Gastrocnemius medialis (tissue), 4 donors: ENCODE measurements around the gene MAGEA11. TPM values are rescaled to one million over a fixed set of nuclear protein-coding genes. Genes with fewer than 3 reads are reported as not detected.
"Not testable (repeated sequence)": the region's sequence is repeated elsewhere in the genome, so short reads cannot be mapped to it uniquely, and the experiment has no call there.

Experiments used
- ATAC-seq, 2 donors: fragments of 150-250 bp; one replicate each; pipeline ENCODE4 v1.9.1; 2016
- DNase-seq, 2 donors: peaks; one replicate each; pipeline ENCODE4 v3.0.0-alpha.2; 2019
- H3K27ac ChIP-seq, 4 donors: fragments of 200-600 bp; sonication (generic); 1 replicate in 1 of 4; 2 replicates in 3 of 4; pipeline ENCODE4 v1.5.1; 2016 to 2018; ENCODE audit warnings: mild to moderate bottlenecking in 2 of 4, moderate library complexity in 1 of 4
- H3K27me3 ChIP-seq, 3 donors: fragments of 200-600 bp; sonication (generic) in 2 of 3; 1 replicate in 1 of 3; 2 replicates in 2 of 3; pipeline versions ENCODE4 v1.5.1 to v1.6.0; 2016 to 2019; ENCODE audit warnings: mild to moderate bottlenecking in 1 of 3, moderate library complexity in 1 of 3
- H3K36me3 ChIP-seq, 2 donors: fragments of 200-600 bp; sonication (generic) in 1 of 2; one replicate each; pipeline ENCODE4 v1.5.1; 2017 to 2018
- H3K4me1 ChIP-seq, 2 donors: fragments of 200-600 bp; sonication (generic) in 1 of 2; one replicate each; pipeline ENCODE4 v1.5.1; 2016 to 2017; ENCODE audit warnings: mild to moderate bottlenecking in 2 of 2
- H3K4me3 ChIP-seq, 4 donors: fragments of 200-600 bp; sonication (generic) in 3 of 4; 1 replicate in 1 of 4; 2 replicates in 3 of 4; pipeline ENCODE4 v1.5.1; 2016 to 2019; ENCODE audit warnings: mild to moderate bottlenecking in 2 of 4
- H3K9me3 ChIP-seq, 3 donors: fragments of 200-600 bp; sonication (generic) in 2 of 3; 1 replicate in 1 of 3; 2 replicates in 2 of 3; pipeline ENCODE4 v1.5.1; 2016 to 2019
- POLR2A ChIP-seq, 2 donors: fragments of 450-650 bp; IDR thresholded peaks; one replicate each; pipeline ENCODE4 v1.6.1; 2017; ENCODE audit warnings: antibody characterized with exemption in 2 of 2, mild to moderate bottlenecking in 2 of 2, moderate library complexity in 2 of 2
- in situ Hi-C, 4 donors: fragments of 200-750 bp; cut with MboI; loops; one replicate each; pipeline versions ENCODE4 v1.15.0 to v1.8.0; 2017; ENCODE audit warnings: low sequenced_read_pairs in 4 of 4
- intact Hi-C: fragments of 100-400 bp; cut with DNase I; formaldehyde crosslinking; loops from one replicate; pipeline ENCODE4 v1.15.1; 2023; ENCODE audit warnings: low total_unique reads
- total RNA-seq, 4 donors: library from RNA; depleted of rRNA; stranded (reverse); fragments of >200 nt; gene quantifications; one replicate each; pipeline versions ENCODE4 v1.1.0 to v1.2.3, GENCODE V29; 2016
- TF ChIP-seq, protein P1 (sequence below), 5 experiments: fragments of 450-650 bp in 3 of 5; fragments of 200-600 bp in 2 of 5; sonication (generic) in 2 of 5; IDR thresholded peaks in 4 of 5; conservative IDR thresholded peaks in 1 of 5; 1 replicate in 4 of 5; 2 replicates in 1 of 5; pipeline ENCODE4 v1.5.1; 2016 to 2019; ENCODE audit warnings: antibody characterized with exemption in 5 of 5, mild to moderate bottlenecking in 3 of 5, moderate library complexity in 3 of 5

Gene MAGEA11
- total RNA-seq, 4 donors from 2014 or later: not detected

DNA sequence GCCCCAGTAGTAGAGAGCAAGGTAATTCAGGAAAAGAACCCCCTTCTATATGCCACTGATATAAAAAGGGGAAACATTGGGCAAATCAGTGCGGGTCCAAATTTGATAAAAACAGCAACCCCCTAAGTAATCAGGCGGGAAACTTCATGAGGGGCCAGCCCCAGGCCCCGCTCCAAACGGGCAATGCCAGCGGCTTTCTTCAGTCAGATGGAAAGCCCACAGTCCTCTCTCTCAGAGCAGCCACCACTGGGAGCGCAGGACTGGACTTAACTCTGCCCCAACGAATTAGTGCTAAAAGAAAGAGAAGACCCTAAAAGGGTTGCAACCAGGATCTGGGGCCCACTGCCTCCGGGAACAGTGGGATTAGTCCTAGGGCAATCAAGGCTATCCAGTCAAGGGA is 9.9 kb downstream of the MAGEA11 start:
- in situ Hi-C loops (no loop called here), intact Hi-C loops (no loop called here)
- Histone ChIP-seq H3K36me3 (no peaks in the 10 kb centered on the region), H3K4me3 (no peak overlapping the region), H3K9me3 (no peaks in the 10 kb centered on the region), H3K4me1 (no peaks in the 10 kb centered on the region), H3K27ac (no peak overlapping the region), H3K27me3 (no peaks in the 10 kb centered on the region)
- TF ChIP-seq, protein P1, sequence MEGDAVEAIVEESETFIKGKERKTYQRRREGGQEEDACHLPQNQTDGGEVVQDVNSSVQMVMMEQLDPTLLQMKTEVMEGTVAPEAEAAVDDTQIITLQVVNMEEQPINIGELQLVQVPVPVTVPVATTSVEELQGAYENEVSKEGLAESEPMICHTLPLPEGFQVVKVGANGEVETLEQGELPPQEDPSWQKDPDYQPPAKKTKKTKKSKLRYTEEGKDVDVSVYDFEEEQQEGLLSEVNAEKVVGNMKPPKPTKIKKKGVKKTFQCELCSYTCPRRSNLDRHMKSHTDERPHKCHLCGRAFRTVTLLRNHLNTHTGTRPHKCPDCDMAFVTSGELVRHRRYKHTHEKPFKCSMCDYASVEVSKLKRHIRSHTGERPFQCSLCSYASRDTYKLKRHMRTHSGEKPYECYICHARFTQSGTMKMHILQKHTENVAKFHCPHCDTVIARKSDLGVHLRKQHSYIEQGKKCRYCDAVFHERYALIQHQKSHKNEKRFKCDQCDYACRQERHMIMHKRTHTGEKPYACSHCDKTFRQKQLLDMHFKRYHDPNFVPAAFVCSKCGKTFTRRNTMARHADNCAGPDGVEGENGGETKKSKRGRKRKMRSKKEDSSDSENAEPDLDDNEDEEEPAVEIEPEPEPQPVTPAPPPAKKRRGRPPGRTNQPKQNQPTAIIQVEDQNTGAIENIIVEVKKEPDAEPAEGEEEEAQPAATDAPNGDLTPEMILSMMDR (IDR thresholded peaks at IDR 0.05 in 4 of 5, conservative IDR thresholded peaks at IDR 0.05 in 1 of 5): no peak
- no peak for TF ChIP-seq POLR2A (IDR thresholded peaks at IDR 0.05)
- DNase-seq: no peak
- ATAC-seq: no peak

DNA sequence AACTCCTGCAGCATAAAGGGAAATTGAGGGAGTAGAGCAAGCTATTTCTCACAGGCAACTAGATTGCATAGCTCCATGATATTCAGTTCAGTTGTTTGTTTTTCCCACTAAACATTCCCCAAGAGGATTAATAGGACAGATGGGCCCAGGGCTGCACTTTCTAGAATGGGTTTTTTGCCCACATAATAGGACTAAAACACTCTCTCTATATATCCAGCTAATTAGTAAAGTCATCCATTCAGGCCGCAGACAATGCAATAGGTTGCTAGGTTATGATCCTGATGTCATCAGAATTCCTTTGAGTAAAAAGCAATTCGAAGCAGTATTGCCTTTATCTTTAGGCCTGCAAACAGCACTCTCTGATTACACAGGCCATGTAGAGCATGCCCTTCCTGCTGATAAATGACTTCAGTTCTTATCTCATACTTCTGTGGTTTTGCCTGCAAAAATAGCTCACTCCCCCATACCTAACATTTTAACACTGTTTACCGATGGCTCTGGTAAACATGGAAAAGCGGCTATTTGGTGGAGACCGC is 11.8 kb downstream of the MAGEA11 start:
- H3K9me3 ChIP-seq, H3K36me3 ChIP-seq, H3K4me3 ChIP-seq, H3K4me1 ChIP-seq, ATAC-seq, H3K27ac ChIP-seq, H3K27me3 ChIP-seq, in situ Hi-C loops, intact Hi-C loops, DNase-seq: not testable (repeated sequence)

DNA sequence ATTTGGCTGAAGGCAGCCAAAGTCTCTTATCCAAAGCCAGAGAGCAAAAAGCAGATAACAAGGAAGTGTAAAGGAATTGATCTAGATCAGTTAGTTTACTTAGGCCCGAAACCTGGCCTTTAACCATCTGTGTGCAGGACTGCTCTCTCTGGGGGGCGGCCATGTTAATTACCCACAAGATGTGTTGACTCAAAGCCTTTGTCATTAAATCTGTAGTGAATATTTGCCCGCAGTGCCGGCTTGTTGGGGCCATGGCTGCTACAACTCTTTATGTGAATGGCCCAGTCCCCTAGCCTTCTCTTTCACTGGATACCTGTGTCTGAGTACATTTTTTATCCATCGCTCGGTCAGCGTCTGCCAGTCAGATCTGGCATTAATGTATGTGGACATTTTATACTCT is 15.4 kb downstream of the MAGEA11 start:
- in situ Hi-C loops, H3K27me3 ChIP-seq, H3K27ac ChIP-seq: not testable (repeated sequence)

DNA sequence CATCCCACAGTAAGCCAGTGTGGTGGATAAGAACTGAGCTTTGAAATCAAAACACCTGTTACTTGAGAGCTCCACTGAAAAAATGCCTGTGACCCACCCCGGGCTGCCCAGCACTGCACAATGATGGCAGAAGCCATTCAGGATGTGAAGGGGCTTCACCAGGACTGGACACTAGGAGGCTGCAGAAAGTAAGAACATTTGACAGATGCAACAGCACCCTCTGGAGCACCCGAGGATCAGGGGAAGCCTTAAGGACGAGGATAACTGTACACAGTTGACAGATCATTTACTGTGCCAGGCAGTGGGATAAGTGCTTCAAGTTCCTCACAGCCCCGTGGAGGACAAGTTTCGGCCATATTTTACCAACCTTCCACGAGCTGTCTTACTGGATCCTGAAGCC is 30.4 kb downstream of the MAGEA11 start:
- H3K4me1 ChIP-seq, H3K36me3 ChIP-seq, intact Hi-C loops, DNase-seq, H3K9me3 ChIP-seq, H3K4me3 ChIP-seq, H3K27ac ChIP-seq, H3K27me3 ChIP-seq, ATAC-seq, in situ Hi-C loops: not testable (repeated sequence)

More for the DNA sequence above, 15.4 kb downstream of the MAGEA11 start:
- H3K9me3 ChIP-seq, intact Hi-C loops, H3K36me3 ChIP-seq, H3K4me3 ChIP-seq, H3K4me1 ChIP-seq, DNase-seq, ATAC-seq: not testable (repeated sequence)

DNA sequence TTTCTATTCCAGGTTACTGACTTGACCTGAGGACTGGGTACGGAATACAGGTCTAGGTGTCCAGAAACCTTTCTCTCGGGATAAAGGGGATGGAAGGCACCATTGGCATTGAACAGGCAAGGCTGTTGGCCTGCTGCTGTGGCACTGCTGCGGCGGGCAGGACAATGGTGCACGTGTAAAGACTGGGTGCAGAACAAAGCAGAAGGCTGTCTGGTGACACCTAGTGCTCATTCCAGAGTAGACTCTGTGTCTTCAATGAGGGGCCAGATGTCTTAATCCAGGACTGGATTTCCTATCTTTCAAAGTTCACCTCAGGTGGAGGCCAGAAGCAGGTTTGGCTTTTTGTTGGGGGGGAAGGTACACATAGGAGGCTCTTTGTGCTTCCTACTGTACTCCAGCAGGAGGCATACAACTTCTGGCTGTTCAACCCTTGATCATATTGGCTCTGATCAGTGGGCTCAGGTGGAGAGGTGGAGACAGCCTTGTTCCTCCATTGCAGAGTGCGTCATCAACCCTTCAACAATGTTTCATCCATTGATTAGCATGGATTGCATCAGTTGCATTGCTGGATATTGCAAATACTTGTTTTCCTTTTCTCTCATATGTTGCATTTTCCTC is 34.6 kb downstream of the MAGEA11 start:
- H3K27me3 ChIP-seq, H3K4me1 ChIP-seq, H3K27ac ChIP-seq, DNase-seq, H3K36me3 ChIP-seq, H3K4me3 ChIP-seq, intact Hi-C loops, H3K9me3 ChIP-seq, ATAC-seq, in situ Hi-C loops: not testable (repeated sequence)

DNA sequence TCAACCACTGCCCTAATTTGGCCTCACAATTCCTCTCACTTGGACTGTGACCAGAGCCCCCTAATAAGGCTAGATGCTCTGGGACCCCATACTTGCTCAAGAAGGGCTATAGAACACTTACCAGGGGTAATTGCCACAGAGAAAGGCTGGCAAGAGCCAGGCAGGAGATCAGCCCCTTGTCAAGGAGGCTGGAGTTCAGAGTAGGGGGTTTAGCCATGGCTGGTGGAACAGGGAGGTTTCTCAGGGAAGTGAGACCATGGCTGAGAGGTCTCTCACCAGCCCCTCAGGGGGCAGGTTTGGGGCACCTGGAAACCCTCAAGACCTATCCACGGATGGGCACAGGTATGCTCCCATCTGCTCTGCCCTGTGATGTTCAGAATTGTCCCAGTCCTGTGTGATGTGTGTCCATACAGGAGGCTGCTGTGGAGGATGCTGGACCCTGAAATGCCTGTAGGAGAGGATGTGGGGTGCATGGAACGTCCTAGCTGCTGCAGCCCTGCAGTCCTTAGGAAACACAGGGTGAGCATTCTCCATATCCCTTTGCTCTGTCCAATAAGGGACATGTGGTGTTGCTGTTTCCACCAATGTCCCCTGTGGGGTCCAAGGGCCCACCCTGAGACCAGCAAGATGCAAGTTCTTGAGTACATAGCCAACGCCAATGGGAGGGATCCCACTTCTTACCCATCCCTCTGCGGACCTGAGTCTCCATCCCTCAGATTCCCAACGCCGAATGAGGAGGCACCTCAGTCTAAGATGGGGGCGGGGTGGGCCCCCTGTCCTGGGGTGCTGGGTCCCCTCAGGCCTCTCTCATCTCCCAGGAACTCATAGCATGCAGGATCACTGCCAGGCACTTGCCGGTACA is 45.6 kb downstream of the MAGEA11 start:
- no peak overlapping the region for H3K4me3 ChIP-seq
- ATAC-seq: no peak
- TF ChIP-seq, protein P1 (IDR thresholded peaks at IDR 0.05 in 4 of 5, conservative IDR thresholded peaks at IDR 0.05 in 1 of 5): no peak
- no peak for DNase-seq
- in situ Hi-C loops: no loop called here
- intact Hi-C loops: no loop called here
- H3K36me3 ChIP-seq: no peaks in the 10 kb centered on the region
- H3K4me1 ChIP-seq: no peaks in the 10 kb centered on the region
- H3K27ac ChIP-seq: no peak overlapping the region
- H3K9me3 ChIP-seq: no peaks in the 10 kb centered on the region
- no peaks in the 10 kb centered on the region for H3K27me3 ChIP-seq
